K562 (cell line): ENCODE data around the gene JUNB. TPM values are rescaled to one million over a fixed set of nuclear protein-coding genes. Genes with fewer than 3 reads are reported as not detected.

Experiments
- ATAC-seq: fragments of 200-7000 bp; cut with Tn5 transposase; 3 replicates; pipeline ENCODE4 v1.9.1; 2020; ENCODE audit warnings: moderate library complexity
- BruUV-seq: library from RNA; stranded (reverse); fragments of 400-500 nt; replicated peaks from 2 replicates; lab custom pipeline; 2021; lab: Mats Ljungman, UMichigan
- CTCF ChIA-PET: fragments of 300-600 bp; formaldehyde crosslinking; extraction: SDS; loops from one replicate; lab custom pipeline; 2021; ENCODE audit warnings: low intra/inter-chr PET ratio; lab: Yijun Ruan, JAX
- POLR2A ChIA-PET: fragments of 300-600, 350-650 bp; sonication (Branson Sonifier 250); formaldehyde crosslinking; extraction: SDS; loops from one replicate; lab custom pipeline; 2021; ENCODE audit warnings: antibody characterized with exemption, inconsistent platforms; lab: Yijun Ruan, JAX
- DNase-seq, 4 experiments: peaks; one replicate each; pipeline versions ENCODE4 v3.0.0 to v3.0.0-alpha.2; 2011 to 2018; ENCODE audit warnings: low spot score in 3 of 4, mixed read lengths in 3 of 4; ENCODE audit errors: extremely low read depth in 1 of 4
- FAIRE-seq: peaks from 2 replicates; lab custom pipeline; 2011; peaks lifted over from hg19 to GRCh38; lab: Jason Lieb, UNC
- H2AFZ ChIP-seq: 2 replicates; pipeline ENCODE4 v1.6.0; 2011; ENCODE audit warnings: low read depth, low read length, control low read depth, inconsistent platforms
- H3K27ac ChIP-seq: fragments of 200-600 bp; 3 replicates; pipeline ENCODE4 v1.8.0; 2011; ENCODE audit warnings: low read depth, mild to moderate bottlenecking, control low read depth, inconsistent platforms, low read length, moderate library complexity, mixed read lengths; ENCODE audit errors: extremely low read depth
- H3K27me3 ChIP-seq, 2 experiments: fragments of 300-600 bp in 1 of 2; 2 replicates in 1 of 2; 3 replicates in 1 of 2; pipeline versions ENCODE4 v1.6.0 to v1.8.0; 2011; ENCODE audit warnings: inconsistent platforms in 2 of 2, low read length in 2 of 2, mild to moderate bottlenecking in 1 of 2, mixed read lengths in 1 of 2, moderate library complexity in 1 of 2; ENCODE audit not compliant: control insufficient read depth in 2 of 2, insufficient read depth in 2 of 2
- H3K36me3 ChIP-seq: fragments of 300-600 bp; 3 replicates; pipeline ENCODE4 v1.8.0; 2011; ENCODE audit warnings: mild to moderate bottlenecking, low read length, inconsistent platforms; ENCODE audit not compliant: control insufficient read depth, insufficient read depth
- H3K4me1 ChIP-seq, 2 experiments: fragments of 200-600 bp in 1 of 2; replicated peaks in 1 of 2; 2 replicates in 1 of 2; 3 replicates in 1 of 2; pipeline versions ENCODE4 v1.5.1 to v1.8.0; 2011; ENCODE audit warnings: inconsistent platforms in 2 of 2, low read length in 2 of 2, mild to moderate bottlenecking in 1 of 2, mixed read lengths in 1 of 2, moderate library complexity in 1 of 2; ENCODE audit not compliant: control insufficient read depth in 2 of 2, insufficient read depth in 2 of 2
- H3K4me2 ChIP-seq: 2 replicates; pipeline ENCODE4 v1.6.1; 2011; ENCODE audit warnings: low read length, control low read depth, inconsistent platforms, mixed read lengths; ENCODE audit not compliant: insufficient read depth
- H3K4me3 ChIP-seq: fragments of 200-600 bp; sonication (generic), shearing (Covaris generic); 2 replicates; pipeline ENCODE4 v1.5.1; 2016; ENCODE audit warnings: control low read depth, inconsistent platforms
- H3K79me2 ChIP-seq: fragments of 200-600 bp; 3 replicates; pipeline ENCODE4 v1.8.0; 2011; ENCODE audit warnings: low read length, inconsistent platforms; ENCODE audit not compliant: control insufficient read depth, insufficient read depth
- H3K9ac ChIP-seq, 2 experiments: 2 replicates each; pipeline versions ENCODE4 v1.6.0 to v1.6.1; 2011; ENCODE audit warnings: low read depth in 2 of 2, low read length in 2 of 2, control low read depth in 1 of 2, inconsistent platforms in 1 of 2, mild to moderate bottlenecking in 1 of 2, mixed read lengths in 1 of 2; ENCODE audit not compliant: insufficient read depth in 1 of 2
- H3K9me1 ChIP-seq: one replicate; pipeline ENCODE4 v1.6.0; 2011; ENCODE audit warnings: inconsistent platforms, mild to moderate bottlenecking, low read length, moderate library complexity; ENCODE audit not compliant: control insufficient read depth, insufficient read depth
- H3K9me3 ChIP-seq: replicated peaks from 2 replicates; pipeline ENCODE4 v1.5.1; 2011; ENCODE audit warnings: low read depth, low read length, inconsistent platforms; ENCODE audit not compliant: control insufficient read depth, insufficient read depth
- H4K20me1 ChIP-seq: replicated peaks from 2 replicates; pipeline ENCODE4 v1.6.1; 2011; ENCODE audit warnings: low read length, inconsistent platforms, mixed read lengths; ENCODE audit not compliant: control insufficient read depth, insufficient read depth
- ARID2 ChIP-seq: fragments of 450-650 bp; IDR thresholded peaks from 2 replicates; pipeline ENCODE4 v1.6.1; 2017; ENCODE audit warnings: antibody characterized with exemption, mild to moderate bottlenecking
- ATF4 ChIP-seq: fragments of 450-650 bp; formaldehyde crosslinking; IDR thresholded peaks from 2 replicates; pipeline ENCODE4 v1.4.0; 2022; ENCODE audit warnings: mild to moderate bottlenecking, moderate library complexity
- C11orf30 ChIP-seq: fragments of 450-650 bp; IDR thresholded peaks from 2 replicates; pipeline ENCODE4 v1.6.1; 2016; ENCODE audit warnings: low read depth, mild to moderate bottlenecking
- CHD2 ChIP-seq: IDR thresholded peaks from 2 replicates; pipeline ENCODE4 v1.6.1; 2011; ENCODE audit warnings: low read depth, low read length
- CREB1 ChIP-seq, 2 experiments: sonication (generic) in 1 of 2; formaldehyde crosslinking in 1 of 2; IDR thresholded peaks; 2 replicates each; pipeline versions ENCODE4 v1.6.1 to v1.8.0; 2012 to 2022; ENCODE audit warnings: inconsistent platforms in 1 of 2, mild to moderate bottlenecking in 1 of 2, missing genetic modification reagents in 1 of 2, moderate library complexity in 1 of 2
- EGR1 ChIP-seq: fragments of 450-650 bp; conservative IDR thresholded peaks from 2 replicates; pipeline ENCODE4 v1.6.1; 2017; ENCODE audit warnings: mild to moderate bottlenecking
- FOXP1 ChIP-seq: sonication (generic); formaldehyde crosslinking; IDR thresholded peaks from 2 replicates; pipeline ENCODE4 v1.8.0; 2022; ENCODE audit warnings: mild to moderate bottlenecking, missing genetic modification reagents
- GATAD2A ChIP-seq: fragments of 450-650 bp; IDR thresholded peaks from 2 replicates; pipeline ENCODE4 v1.6.1; 2017
- MYBL2 ChIP-seq, 2 experiments: fragments of 450-650 bp in 1 of 2; sonication (generic) in 1 of 2; formaldehyde crosslinking in 1 of 2; IDR thresholded peaks; 2 replicates each; pipeline versions ENCODE4 v1.6.1 to v1.8.1; 2017 to 2022; ENCODE audit warnings: borderline replicate concordance in 1 of 2, inconsistent platforms in 1 of 2, low read depth in 1 of 2, mild to moderate bottlenecking in 1 of 2, missing genetic modification reagents in 1 of 2, moderate library complexity in 1 of 2
- NCOA6 ChIP-seq: fragments of 450-650 bp; IDR thresholded peaks from 2 replicates; pipeline ENCODE4 v1.6.1; 2017; ENCODE audit warnings: mild to moderate bottlenecking
- STAT5A ChIP-seq: IDR thresholded peaks from 2 replicates; pipeline ENCODE4 v1.6.1; 2012; ENCODE audit warnings: low read length, inconsistent platforms, borderline replicate concordance
- TFAP4 ChIP-seq: sonication (generic); formaldehyde crosslinking; IDR thresholded peaks from 2 replicates; pipeline ENCODE4 v1.8.0; 2022; ENCODE audit warnings: missing genetic modification reagents, mild to moderate bottlenecking, moderate library complexity, borderline replicate concordance
- ZBTB33 ChIP-seq: sonication (generic); formaldehyde crosslinking; IDR thresholded peaks from 2 replicates; pipeline ENCODE4 v1.8.1; 2023; ENCODE audit warnings: mild to moderate bottlenecking, missing genetic modification reagents
- ZNF263 ChIP-seq: sonication (generic); formaldehyde crosslinking; IDR thresholded peaks from 2 replicates; pipeline ENCODE4 v1.8.0; 2022; ENCODE audit warnings: mild to moderate bottlenecking, missing genetic modification reagents, borderline replicate concordance
- ZNF277 ChIP-seq: fragments of 250-450 bp; sonication (Bioruptor Pico); IDR thresholded peaks from 2 replicates; pipeline ENCODE4 v1.8.0; 2022; ENCODE audit warnings: inconsistent platforms, mild to moderate bottlenecking, moderate library complexity, borderline replicate concordance
- ZNF717 ChIP-seq: fragments of 250-450 bp; sonication (Bioruptor Pico); IDR thresholded peaks from 2 replicates; pipeline ENCODE4 v1.5.0; 2021
- ZNF778 ChIP-seq: fragments of 450-650 bp; formaldehyde crosslinking; IDR thresholded peaks from 2 replicates; pipeline ENCODE4 v1.4.0; 2020; ENCODE audit warnings: mild to moderate bottlenecking, moderate library complexity
- WGBS: fragments of 100-300 bp; shearing (Covaris generic); methylation state at CpG from one replicate; pipeline ENCODE4 v1.1.6; 2016; ENCODE audit warnings: low coverage, mixed read lengths; ENCODE audit not compliant: insufficient coverage; ENCODE audit errors: missing lambda C conversion rate; 5-methylcytosine and 5-hydroxymethylcytosine counted together
- in situ Hi-C: fragments of 300-500 bp; cut with MboI; formaldehyde crosslinking; loops from 4 replicates; pipeline ENCODE4 v1.15.0; 2018; ENCODE audit warnings: inconsistent platforms, mixed read lengths
- intact Hi-C: fragments of 100-400 bp; cut with micrococcal nuclease; formaldehyde crosslinking; loops from 2 replicates; pipeline ENCODE4 v1.14.2; 2022
- polyA plus RNA-seq, 8 experiments: library from polyadenylated mRNA; depleted of rRNA in 4 of 8; stranded (reverse) in 5 of 8; unstranded in 3 of 8; fragments of >200 nt; fragmentation: Nextera tagmentation in 2 of 8; fragmentation: Illumina TruSeq in 1 of 8; extraction: Ambion mirVana in 2 of 8; extraction: Trizol in 1 of 8; gene quantifications; 2 replicates each; pipeline versions ENCODE4 v1.2.1 to v1.2.3, GENCODE V29; 2011 to 2014; ENCODE audit warnings: inconsistent platforms in 1 of 8, missing spikeins in 1 of 8
- total RNA-seq, 7 experiments: library from RNA; depleted of rRNA in 6 of 7; stranded (reverse); fragments of >200 nt in 6 of 7; fragmentation: Illumina TruSeq in 2 of 7; extraction: Trizol in 2 of 7; gene quantifications; 2 replicates each; pipeline versions ENCODE4 v1.2.1 to v1.2.3, GENCODE V29; 2011 to 2021; ENCODE audit warnings: low replicate concordance in 1 of 7

Gene JUNB
- total and polyA plus RNA-seq, 9 of the 15 experiments (the other 6 are each of a cell fraction or from before 2014, with no cell fraction given), result 0.23 to 88.1 (median 13.1) TPM

GRCh38 chr19:12834976-12835757, 43.9 kb downstream of the JUNB start:
- H3K36me3 ChIP-seq, result peaks cover 2% of the 10 kb centered on the region; the same call in 1 of the 3 replicates
- ChIA-PET CTCF (no interaction called here), POLR2A (interaction anchor here (0.6 to 1.2 kb wide), 2 partner anchors 10 to 19 kb away, joined by 3 to 4 read pairs; no protein-coding TSS in a partner anchor)
- H4K20me1 ChIP-seq, result peaks cover 17% of the 10 kb centered on the region
- peak; percentile 57 for ATAC-seq
- no peaks in the 10 kb centered on the region; a peak in 1 of 5 replicates for H3K27me3 ChIP-seq
- intact Hi-C loops, result loop anchor here (5.0 kb wide), 1 partner anchor 52 kb away; the partner anchor contains the start of gene KLF1
- no peak overlapping the region for H3K27ac ChIP-seq
- in situ Hi-C loops, result no loop called here
- 10% methylated on average over 30 of the region's 39 CpGs for WGBS
- peak overlapping the region; percentile 73 for H2AFZ ChIP-seq
- H3K4me3 ChIP-seq, result no peak overlapping the region
- peaks cover 41 to 61% of the 10 kb centered on the region in 2 experiments for H3K4me1 ChIP-seq
- peak overlapping the region in 1 of 2 experiments; percentile 90; a peak in 2 of 4 replicates for H3K9ac ChIP-seq
- H3K79me2 ChIP-seq, result peaks cover 9% of the 10 kb centered on the region; the same call in 2 of the 3 replicates
- BruUV-seq, result no TSS peak
- H3K4me2 ChIP-seq, result peak overlapping the region; percentile 26
- H3K9me3 ChIP-seq, result no peaks in the 10 kb centered on the region
- H3K9me1 ChIP-seq, result no peaks in the 10 kb centered on the region
- peak; percentile 26 for FAIRE-seq
- peak; percentile 79 to 85 (median 82) for DNase-seq
- TF ChIP-seq FOXP1 (no peak), ZNF717 (CRISPR knock-in tag) (no peak), CHD2 (peak; percentile 78), EGR1 (peak; percentile 50), STAT5A (peak; percentile 86), ARID2 (no peak), GATAD2A (no peak), ZBTB33 (CRISPR knock-in tag) (no peak), C11orf30 (no peak), NCOA6 (peak; percentile 97), MYBL2 (IDR thresholded peaks at IDR 0.05; ENCODE audit: low read depth) (no peak), MYBL2 (CRISPR knock-in tag; IDR thresholded peaks at IDR 0.05; ENCODE audit: borderline replicate concordance) (no peak), ATF4 (CRISPR knock-in tag) (no peak), ZNF277 (CRISPR knock-in tag) (no peak), ZNF778 (CRISPR knock-in tag) (no peak), TFAP4 (CRISPR knock-in tag) (no peak), ZNF263 (peak; percentile 62), CREB1 (IDR thresholded peaks at IDR 0.05) (no peak), CREB1 (CRISPR knock-in tag; IDR thresholded peaks at IDR 0.05) (no peak)
